Fibroblast of villous mesenchyme (primary cell): ENCODE data around the gene PET117. TPM values are rescaled to one million over a fixed set of nuclear protein-coding genes. Genes with fewer than 3 reads are reported as not detected.

ENCODE experiments used
- small RNA-seq: library from RNA; depleted of rRNA; stranded (forward); fragments of <200 nt; gene quantifications from one replicate; pipeline ENCODE3, GENCODE V24; 2012
- total RNA-seq: library from RNA; depleted of rRNA; stranded (reverse); fragments of >200 nt; gene quantifications from 2 replicates; pipeline ENCODE4 v1.2.3, GENCODE V29; 2012

PET117 gene
- total RNA-seq, 1 donor, result 9.5 TPM

Small RNA genes lying within 50 kb of the gene (small RNA-seq; reads per million reads assigned to genes)
- gene RF00019, result not detected
- not detected for gene RNU7-137P

Other genes with a start within 250 kb of the PET117 start
- gene SNX5, start 169.1 kb upstream of the PET117 start, total RNA-seq, result 88.6 and 114 TPM in 2 replicates
- gene MGME1, start 168.8 kb upstream of the PET117 start, total RNA-seq, result 9.5 and 10.6 TPM in 2 replicates
- not detected in 2 replicates for gene OVOL2, start 79.9 kb upstream of the PET117 start, total RNA-seq
- 13.9 and 16.0 TPM in 2 replicates for gene KAT14, start within 50 bp of the PET117 start, total RNA-seq
- gene ZNF133, start 150.7 kb downstream of the PET117 start, total RNA-seq, result 18.1 and 19.3 TPM in 2 replicates